Testis (tissue), 2 donors: ENCODE data around the gene CAPN5.

Experiments
- POLR2A ChIP-seq: fragments of 450-650 bp; IDR thresholded peaks from one replicate; pipeline ENCODE4 v1.6.1; 2017; ENCODE audit warnings: antibody characterized with exemption, mild to moderate bottlenecking, moderate library complexity
- TF ChIP-seq, protein P1 (sequence below), 3 experiments: fragments of 450-650 bp in 2 of 3; fragments of 200-600 bp in 1 of 3; sonication (generic) in 1 of 3; IDR thresholded peaks; one replicate each; pipeline ENCODE4 v1.5.1; 2016 to 2019; ENCODE audit warnings: antibody characterized with exemption in 3 of 3, mild to moderate bottlenecking in 2 of 3, moderate library complexity in 1 of 3

DNA sequence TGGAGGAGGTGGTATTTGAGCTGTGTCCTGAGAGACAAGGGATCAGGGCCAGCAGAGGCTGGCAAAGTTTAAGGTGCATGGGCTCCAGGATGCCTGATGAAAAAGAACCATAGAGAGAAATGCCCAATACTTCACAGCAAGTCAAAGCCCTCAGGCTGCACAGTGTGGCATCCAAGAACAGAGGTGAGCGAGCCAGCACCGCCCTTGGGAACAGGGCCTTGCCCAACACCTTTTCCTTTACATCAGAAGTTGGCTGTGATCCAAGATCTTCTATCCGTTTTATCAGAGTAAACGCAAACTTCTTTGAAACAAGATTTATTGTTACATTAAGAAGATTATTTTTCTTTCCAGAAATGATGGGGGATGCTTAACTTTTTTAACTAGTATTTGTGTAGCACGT lies 31.2 kb upstream of the CAPN5 start:
- TF ChIP-seq, protein P1, sequence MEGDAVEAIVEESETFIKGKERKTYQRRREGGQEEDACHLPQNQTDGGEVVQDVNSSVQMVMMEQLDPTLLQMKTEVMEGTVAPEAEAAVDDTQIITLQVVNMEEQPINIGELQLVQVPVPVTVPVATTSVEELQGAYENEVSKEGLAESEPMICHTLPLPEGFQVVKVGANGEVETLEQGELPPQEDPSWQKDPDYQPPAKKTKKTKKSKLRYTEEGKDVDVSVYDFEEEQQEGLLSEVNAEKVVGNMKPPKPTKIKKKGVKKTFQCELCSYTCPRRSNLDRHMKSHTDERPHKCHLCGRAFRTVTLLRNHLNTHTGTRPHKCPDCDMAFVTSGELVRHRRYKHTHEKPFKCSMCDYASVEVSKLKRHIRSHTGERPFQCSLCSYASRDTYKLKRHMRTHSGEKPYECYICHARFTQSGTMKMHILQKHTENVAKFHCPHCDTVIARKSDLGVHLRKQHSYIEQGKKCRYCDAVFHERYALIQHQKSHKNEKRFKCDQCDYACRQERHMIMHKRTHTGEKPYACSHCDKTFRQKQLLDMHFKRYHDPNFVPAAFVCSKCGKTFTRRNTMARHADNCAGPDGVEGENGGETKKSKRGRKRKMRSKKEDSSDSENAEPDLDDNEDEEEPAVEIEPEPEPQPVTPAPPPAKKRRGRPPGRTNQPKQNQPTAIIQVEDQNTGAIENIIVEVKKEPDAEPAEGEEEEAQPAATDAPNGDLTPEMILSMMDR (IDR thresholded peaks at IDR 0.05), result no peak
- no peak for TF ChIP-seq POLR2A
